ENCODE results near the gene SEMA3B. TPM values are rescaled to one million over a fixed set of nuclear protein-coding genes. Genes with fewer than 3 reads are reported as not detected.

Gene SEMA3B
- total RNA-seq, 1 experiment from 2014 or later = 6.4 TPM

- peak overlapping the region; percentile 88 to 96; a peak in 2 of 5 replicates for H3K4me3 Mint-ChIP-seq
- H4K5ac ChIP-seq (ENCODE audit: insufficient read length, low read depth, low read length) = no peak overlapping the region
- no peak overlapping the region for H2BK12ac ChIP-seq (ENCODE audit: insufficient read length, low read depth, low read length)
- peaks cover 4% of the 10 kb centered on the region; the same call in 1 of the 2 replicates for H3K79me2 ChIP-seq (ENCODE audit: insufficient read depth, low read length)
- peaks cover 6% of the 10 kb centered on the region; the same call in 1 of the 2 replicates for H3K4me1 ChIP-seq (ENCODE audit: insufficient read depth, low read length)
- H4K91ac ChIP-seq (ENCODE audit: insufficient read length, low read depth, low read length) = no peak overlapping the region
- H3K27me3 Mint-ChIP-seq (ENCODE audit: low read depth) = no peaks in the 10 kb centered on the region; the same call in 1 of the 2 replicates
- TF ChIP-seq CTCF (conservative IDR thresholded peaks at IDR 0.05) = no peak
- H2AK5ac ChIP-seq (ENCODE audit: insufficient read length, low read length) = no peak overlapping the region
- no peak overlapping the region for H2BK15ac ChIP-seq (ENCODE audit: low read depth, low read length)
- H3K9me3 Mint-ChIP-seq = no peaks in the 10 kb centered on the region
- H3K4me2 ChIP-seq (ENCODE audit: insufficient read depth, insufficient read length, low read length) = no peak overlapping the region
- H3K27ac Mint-ChIP-seq = no peak overlapping the region
- H3K23ac ChIP-seq (ENCODE audit: insufficient read length, low read depth, low read length) = no peak overlapping the region
- H2AFZ ChIP-seq (ENCODE audit: low read length) = no peak overlapping the region
- no peaks in the 10 kb centered on the region for H3K9me3 ChIP-seq (ENCODE audit: control insufficient read depth, low read depth, low read length)
- no peak overlapping the region for H3K9ac ChIP-seq (ENCODE audit: extremely low read depth, insufficient read length, low read length)
- no peak overlapping the region for H3K18ac ChIP-seq (ENCODE audit: insufficient read length, low read depth, low read length)
- no peaks in the 10 kb centered on the region for H4K20me1 ChIP-seq (ENCODE audit: control insufficient read depth, insufficient read depth, insufficient read length)
- peaks cover 15 to 31% of the 10 kb centered on the region in 2 experiments for H3K4me1 Mint-ChIP-seq
- no peak overlapping the region for H3K14ac ChIP-seq (ENCODE audit: insufficient read depth, low read length)
- no peak overlapping the region for H3K56ac ChIP-seq (ENCODE audit: insufficient read length, low read depth, low read length)
- H2BK5ac ChIP-seq (ENCODE audit: insufficient read length, low read length) = no peak overlapping the region
- H2BK120ac ChIP-seq (ENCODE audit: low read depth, low read length, poor library complexity, severe bottlenecking) = no peak overlapping the region
- H2BK20ac ChIP-seq (ENCODE audit: low read depth, low read length, poor library complexity, severe bottlenecking) = no peak overlapping the region
- DNase-seq = no peak
- H3T11ph ChIP-seq (ENCODE audit: low read length) = no peak overlapping the region
- H3K4ac ChIP-seq (ENCODE audit: low read depth, low read length) = no peak overlapping the region
- H3K23me2 ChIP-seq (ENCODE audit: insufficient read length, low read depth, low read length, poor library complexity, severe bottlenecking) = peaks cover 23% of the 10 kb centered on the region
- H3K27ac ChIP-seq (ENCODE audit: insufficient read length, low read depth, low read length) = no peak overlapping the region
- no peak overlapping the region for H4K8ac ChIP-seq (replicated peaks; ENCODE audit: insufficient read length, low read depth, low read length)
- H3K36me3 Mint-ChIP-seq (ENCODE audit: insufficient read depth in 1 of 3, low read depth in 3 of 3) = peaks cover 19 to 39% (median 22%) of the 10 kb centered on the region in 3 experiments
- no peaks in the 10 kb centered on the region for H3K27me3 ChIP-seq (ENCODE audit: insufficient read depth, low read length)
- WGBS (ENCODE audit: extremely low coverage, insufficient read length, low lambda C conversion rate) = no CpG with 5 or more reads among the region's 11 CpGs
- peaks cover 6% of the 10 kb centered on the region for H3K79me1 ChIP-seq (ENCODE audit: insufficient read depth, low read depth, low read length, poor library complexity, severe bottlenecking)
Measured at GRCh38 chr3:50325497-50326181, 56.7 kb downstream of the SEMA3B start.
